Brain microvascular endothelial cell (primary cell): Measurements from ENCODE around the gene EVC.

Source experiments
- DNase-seq: peaks from one replicate; pipeline ENCODE4 v3.0.0-alpha.2; 2020
- H3K27ac ChIP-seq: fragments of 250-450 bp; sonication (Bioruptor Pico); 2 replicates; pipeline ENCODE4 v1.5.1; 2020; ENCODE audit warnings: mild to moderate bottlenecking, moderate library complexity
- H3K27me3 ChIP-seq: fragments of 250-450 bp; sonication (Bioruptor Pico); replicated peaks from 2 replicates; pipeline ENCODE4 v1.5.1; 2020; ENCODE audit warnings: mild to moderate bottlenecking
- H3K36me3 ChIP-seq: fragments of 250-450 bp; sonication (Bioruptor Pico); replicated peaks from 2 replicates; pipeline ENCODE4 v1.5.1; 2020; ENCODE audit warnings: mild to moderate bottlenecking
- H3K4me3 ChIP-seq: 2 replicates; pipeline ENCODE4 v1.5.1; 2011; ENCODE audit warnings: low read depth, mild to moderate bottlenecking, control low read depth, low read length, moderate library complexity
- CTCF ChIP-seq: IDR thresholded peaks from 2 replicates; pipeline ENCODE4 v1.5.1; 2011; ENCODE audit warnings: low read depth, mild to moderate bottlenecking, moderate library complexity, low read length, control low read depth, inconsistent platforms; ENCODE audit errors: missing control alignments
- in situ Hi-C: cut with HindIII; loops from 2 replicates; pipeline ENCODE4 v1.10.0; 2017; ENCODE audit warnings: low sequenced_read_pairs, low pct_ligation_motif_present

EVC gene

GRCh38 chr4:5693871-5694270 lies 17.1 kb upstream of the EVC start:
- DNase-seq = no peak
- Histone ChIP-seq H3K27me3 (no peaks in the 10 kb centered on the region), H3K36me3 (peaks cover 41% of the 10 kb centered on the region), H3K27ac (no peak overlapping the region), H3K4me3 (no peak overlapping the region)
- in situ Hi-C loops = no loop called here
- TF ChIP-seq CTCF = no peak

DNA sequence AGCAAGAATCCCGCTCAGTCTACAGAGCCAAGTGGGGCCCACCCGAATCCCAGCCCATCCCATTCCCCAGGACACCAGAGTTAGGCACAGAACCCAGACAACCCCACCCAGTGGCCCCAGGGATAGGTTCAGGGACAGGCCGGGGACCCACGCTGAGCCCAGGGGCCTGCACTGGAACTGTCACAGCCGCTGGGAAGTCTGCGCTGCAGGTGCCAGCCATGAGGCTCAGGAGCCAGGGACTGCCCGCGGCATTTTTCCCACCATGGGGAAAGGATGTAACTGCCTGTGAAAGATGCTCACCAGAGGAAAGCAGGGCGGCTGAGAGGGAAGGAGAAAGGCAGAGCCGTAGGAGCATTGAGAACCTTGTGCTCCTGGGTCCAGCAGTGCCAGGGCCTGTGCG lies 14.7 kb upstream of the EVC start:
- DNase-seq = no peak
- Histone ChIP-seq H3K27ac (no peak overlapping the region), H3K4me3 (no peak overlapping the region), H3K36me3 (peaks cover 28% of the 10 kb centered on the region), H3K27me3 (no peaks in the 10 kb centered on the region)
- no peak for TF ChIP-seq CTCF
- in situ Hi-C loops = no loop called here

GRCh38 chr4:5700459-5700858 lies 10.5 kb upstream of the EVC start:
- DNase-seq = no peak
- Histone ChIP-seq H3K27me3 (no peaks in the 10 kb centered on the region), H3K4me3 (no peak overlapping the region), H3K36me3 (peaks cover 17% of the 10 kb centered on the region), H3K27ac (no peak overlapping the region)
- in situ Hi-C loops = no loop called here
- TF ChIP-seq CTCF = no peak

GRCh38 chr4:5701971-5702370 lies 9.0 kb upstream of the EVC start:
- in situ Hi-C loops = no loop called here
- Histone ChIP-seq H3K27me3 (no peaks in the 10 kb centered on the region), H3K27ac (no peak overlapping the region), H3K36me3 (peaks cover 8% of the 10 kb centered on the region), H3K4me3 (no peak overlapping the region)
- no peak for TF ChIP-seq CTCF
- no peak for DNase-seq

GRCh38 chr4:5703831-5704230 lies 7.2 kb upstream of the EVC start:
- no peak overlapping the region for H3K27ac ChIP-seq
- no peak for DNase-seq
- H3K27me3 ChIP-seq = no peaks in the 10 kb centered on the region
- no peak for TF ChIP-seq CTCF
- peaks cover 7% of the 10 kb centered on the region for H3K36me3 ChIP-seq
- no peak overlapping the region for H3K4me3 ChIP-seq
- in situ Hi-C loops = no loop called here

GRCh38 chr4:5704276-5704675 lies 6.7 kb upstream of the EVC start:
- no peak overlapping the region for H3K4me3 ChIP-seq
- peaks cover 7% of the 10 kb centered on the region for H3K36me3 ChIP-seq
- no peak overlapping the region for H3K27ac ChIP-seq
- no peak for DNase-seq
- in situ Hi-C loops = no loop called here
- no peaks in the 10 kb centered on the region for H3K27me3 ChIP-seq
- TF ChIP-seq CTCF = no peak
